LNCaP clone FGC (cell line): ENCODE data around the gene PIK3AP1.

Experiments
- DNase-seq: peaks from one replicate; pipeline ENCODE4 v3.0.0-alpha.2; 2011; ENCODE audit warnings: low read depth
- H3K4me3 ChIP-seq: 2 replicates; pipeline ENCODE4 v1.5.1; 2011; ENCODE audit warnings: mild to moderate bottlenecking, low read depth, low read length, control low read depth
- CTCF ChIP-seq: IDR thresholded peaks from 2 replicates; pipeline ENCODE4 v1.5.1; 2012; ENCODE audit warnings: mild to moderate bottlenecking; ENCODE audit not compliant: control insufficient read depth, insufficient read depth; ENCODE audit errors: extremely low read depth

PIK3AP1 gene

GRCh38 chr10:96596422-96597407 lies 123.6 kb downstream of the PIK3AP1 start:
- peak; percentile 84 for DNase-seq
- H3K4me3 ChIP-seq = no peak overlapping the region
- TF ChIP-seq CTCF = no peak

DNA sequence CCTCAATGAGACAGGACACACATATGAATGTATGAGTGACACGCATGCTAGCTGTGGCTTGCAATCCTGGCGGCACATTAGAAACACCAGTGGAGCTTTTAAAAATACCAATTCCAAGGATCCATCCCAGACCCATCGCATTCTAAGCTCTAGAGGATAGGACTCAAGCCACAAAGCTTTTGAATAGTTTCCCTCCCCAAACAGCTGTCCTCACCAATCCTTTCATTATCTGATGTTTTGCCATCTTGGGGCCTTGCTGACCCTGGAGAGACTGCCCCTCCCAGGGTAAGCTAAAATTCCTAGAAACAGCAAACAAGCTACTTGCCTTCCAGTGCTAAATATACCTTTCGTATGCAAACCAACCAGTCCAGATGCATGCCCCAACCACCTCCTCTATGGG lies 124.6 kb downstream of the PIK3AP1 start:
- no peak overlapping the region for H3K4me3 ChIP-seq
- DNase-seq = no peak
- TF ChIP-seq CTCF = no peak

DNA sequence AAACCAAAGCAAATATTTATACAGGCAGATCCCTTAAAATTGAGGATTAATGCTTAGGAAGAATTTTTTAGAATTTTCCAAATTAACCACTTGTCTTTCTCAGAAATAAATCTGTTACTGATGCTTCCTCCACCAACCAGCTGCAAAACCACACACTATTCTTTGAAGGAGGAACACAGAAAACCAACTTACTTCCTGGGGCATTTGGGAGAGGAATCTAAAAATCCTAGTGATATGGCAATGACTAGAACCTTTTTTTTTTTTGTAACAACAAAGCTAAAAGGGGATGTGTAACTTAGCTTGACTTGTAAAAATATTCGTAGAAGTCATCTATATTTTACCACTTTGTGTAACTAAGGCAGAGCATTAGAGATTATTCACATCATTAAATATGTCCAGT lies 128.4 kb downstream of the PIK3AP1 start:
- H3K4me3 ChIP-seq = no peak overlapping the region
- TF ChIP-seq CTCF = no peak
- DNase-seq = no peak

DNA sequence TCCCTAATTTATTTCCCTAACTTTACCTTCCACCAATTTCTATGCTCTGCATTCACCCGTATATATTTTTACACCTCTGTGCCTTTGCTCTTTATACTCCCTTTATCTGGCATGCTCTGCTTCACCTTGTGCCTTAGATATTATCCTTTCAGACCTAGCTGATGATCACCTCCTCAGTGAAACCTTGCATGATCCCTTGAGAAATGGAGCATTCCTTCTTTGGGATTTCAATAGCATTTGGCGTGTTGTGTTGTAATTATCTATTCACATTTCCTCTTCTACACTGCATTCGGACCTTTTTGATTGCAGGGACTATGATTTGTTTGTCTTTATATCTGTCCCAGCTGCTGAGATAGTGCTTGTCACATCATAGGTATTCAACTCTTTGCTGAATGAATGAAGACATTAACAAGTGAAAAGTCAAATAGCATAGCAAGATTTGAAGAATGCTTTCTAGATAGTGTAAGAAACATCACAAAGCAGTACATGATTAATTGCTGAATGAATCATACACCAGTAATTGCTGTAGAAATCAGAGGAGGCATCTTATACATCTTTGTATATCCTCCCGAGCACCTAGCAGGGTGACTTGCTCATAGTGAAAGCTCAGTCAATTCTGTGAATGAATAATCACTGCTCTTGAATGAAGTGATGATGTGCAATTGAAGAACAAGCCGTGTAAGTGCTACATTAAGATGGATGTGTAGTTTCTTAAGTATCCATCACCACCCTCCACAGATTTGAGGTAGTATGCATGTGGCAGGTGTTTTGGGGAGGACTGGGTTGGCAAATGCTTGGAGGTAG lies 131.5 kb downstream of the PIK3AP1 start:
- DNase-seq = no peak
- no peak for TF ChIP-seq CTCF
- no peak overlapping the region for H3K4me3 ChIP-seq

- peak overlapping the region; percentile 71 for H3K4me3 ChIP-seq
- no peak for TF ChIP-seq CTCF
- no peak for DNase-seq
These were observed 132.2 kb downstream of the PIK3AP1 start for GRCh38 chr10:96588060-96588554.

DNA sequence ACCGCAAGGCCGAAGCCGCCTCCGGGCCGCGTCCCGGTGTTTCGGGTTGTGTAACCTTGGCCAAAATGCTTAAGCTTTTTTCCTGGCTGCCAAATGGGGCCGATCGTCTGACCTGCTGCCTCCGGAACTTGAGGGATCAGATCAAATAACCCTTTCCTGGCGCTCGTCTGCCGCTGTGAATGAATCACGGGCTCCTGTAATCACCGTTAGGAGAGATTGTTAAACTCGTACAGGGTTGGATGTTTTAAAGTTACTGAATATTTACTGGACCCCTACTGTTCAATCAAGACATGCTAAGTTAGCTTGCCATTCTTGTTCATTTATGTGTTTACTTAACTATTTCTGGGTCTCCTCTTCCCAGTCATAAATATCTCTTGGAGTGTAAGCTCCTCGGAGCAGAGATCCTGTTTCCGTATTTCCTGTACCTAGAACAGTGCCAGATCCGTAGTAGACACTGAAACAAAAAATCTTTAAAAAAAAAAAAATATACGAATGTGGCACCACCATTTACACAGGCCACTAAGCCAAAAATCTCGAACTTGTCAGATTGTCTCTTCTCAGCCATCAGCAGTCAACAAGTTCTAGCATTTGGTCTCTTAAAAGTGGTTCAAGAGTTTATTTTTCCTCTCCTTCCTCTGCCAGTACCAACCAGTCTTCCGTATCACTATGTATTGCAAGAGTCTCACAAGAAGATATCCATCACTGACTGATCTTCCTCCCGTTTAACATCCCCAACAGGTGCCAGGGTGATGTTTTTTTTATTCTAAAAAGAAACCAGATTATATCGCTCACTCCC lies 132.9 kb downstream of the PIK3AP1 start:
- peak overlapping the region; percentile 71 for H3K4me3 ChIP-seq
- DNase-seq = no peak
- TF ChIP-seq CTCF = no peak
